ENCODE measurements around the gene PLSCR4. TPM values are rescaled to one million over a fixed set of nuclear protein-coding genes. Genes with fewer than 3 reads are reported as not detected.
"Not testable (repeated sequence)": the region's sequence is repeated elsewhere in the genome, so short reads cannot be mapped to it uniquely, and the experiment has no call there.

PLSCR4 gene
- total RNA-seq, result 56.9 and 61.9 TPM in 2 replicates

- DNase-seq (ENCODE audit: extremely low read depth, low read depth, low spot score), result no peak
Observed at GRCh38 chr3:146250449-146251382, at the start of gene PLSCR4. Gene PLSCR4, minus strand, starts transcription at chr3:146251105. Its CDS starts 29,034 bp downstream, at chr3:146222071.

DNA sequence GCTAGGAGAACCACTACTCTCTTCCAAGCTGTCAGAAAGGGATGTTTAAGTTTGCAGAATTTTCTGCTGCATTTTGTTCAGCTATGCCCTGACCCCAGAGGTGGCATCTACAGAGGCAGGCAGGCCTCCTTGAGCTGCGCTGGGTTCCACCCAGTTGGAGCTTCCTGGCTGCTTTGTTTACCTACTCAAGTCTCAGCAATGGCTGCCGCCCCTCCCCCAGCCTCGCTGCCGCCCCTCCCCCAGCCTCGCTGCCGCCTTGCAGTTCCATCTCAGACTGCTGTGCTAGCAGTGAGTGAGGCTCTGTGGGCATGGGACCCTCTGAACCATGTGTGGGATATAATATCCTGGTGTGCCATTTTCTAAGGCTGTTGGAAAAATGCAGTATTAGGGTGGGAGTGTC lies 42.5 kb upstream of the PLSCR4 start:
- not testable (repeated sequence) for DNase-seq (ENCODE audit: extremely low read depth, low read depth, low spot score)

- DNase-seq (ENCODE audit: extremely low read depth, low read depth, low spot score), result no peak
Observed at GRCh38 chr3:146283781-146284445, 33.0 kb upstream of the PLSCR4 start.

- no peak for DNase-seq (ENCODE audit: extremely low read depth, low read depth, low spot score)
Observed at GRCh38 chr3:146280864-146281263, 30.0 kb upstream of the PLSCR4 start.

GRCh38 chr3:146279951-146280350 lies 29.0 kb upstream of the PLSCR4 start:
- no peak for DNase-seq (ENCODE audit: extremely low read depth, low read depth, low spot score)

DNA sequence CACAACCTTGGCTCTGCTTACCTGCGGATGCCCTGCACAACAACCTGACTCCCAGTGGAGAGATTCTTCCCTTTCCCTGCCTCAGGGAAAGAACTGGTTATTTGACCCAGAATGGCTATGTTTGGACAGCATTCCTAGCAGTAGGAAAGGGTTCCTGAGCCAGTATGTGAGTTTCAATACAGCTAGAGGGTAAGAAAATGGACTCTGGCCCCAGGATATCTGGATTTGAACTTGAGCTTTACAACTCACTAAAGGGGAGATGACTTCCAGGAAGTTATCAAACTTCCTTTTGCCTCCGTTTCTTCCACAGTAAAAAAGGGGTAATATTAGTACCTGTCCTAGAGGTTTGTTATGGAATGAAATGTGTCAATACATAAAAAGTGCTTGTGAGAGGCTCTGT lies 28.1 kb upstream of the PLSCR4 start:
- no peak for DNase-seq (ENCODE audit: extremely low read depth, low read depth, low spot score)

DNA sequence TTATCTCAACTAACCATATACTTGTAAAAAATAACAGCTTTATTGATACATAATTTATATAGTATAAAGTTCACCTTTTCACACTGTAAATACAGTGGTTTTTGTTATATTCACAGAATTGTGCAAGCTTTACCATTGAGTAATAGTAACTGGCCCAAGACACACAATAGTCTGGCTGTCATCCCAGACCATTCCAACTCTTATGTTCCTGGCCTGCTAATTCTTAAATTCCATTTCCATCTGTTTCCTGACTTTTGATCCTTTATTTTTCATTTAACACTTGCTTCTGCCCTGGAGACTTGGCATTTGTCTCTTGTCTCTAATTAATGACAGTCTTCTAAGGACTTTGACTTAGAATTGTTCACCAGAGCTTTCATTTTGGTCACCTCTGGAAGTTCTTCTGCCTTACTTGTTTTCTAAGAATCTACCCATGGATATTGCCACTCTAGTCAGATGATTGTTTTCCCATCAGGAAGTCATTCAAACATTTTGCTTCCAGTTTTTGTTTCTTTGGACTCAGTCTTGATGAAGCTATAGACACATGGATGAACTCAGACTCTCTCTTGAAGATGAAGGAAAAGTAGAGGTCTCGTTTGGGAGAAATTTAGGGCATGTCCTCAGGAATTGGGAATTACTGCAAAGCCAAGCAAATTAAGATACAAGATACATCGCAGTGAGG lies 27.2 kb upstream of the PLSCR4 start:
- DNase-seq (ENCODE audit: extremely low read depth, low read depth, low spot score), result peak; percentile 98

DNA sequence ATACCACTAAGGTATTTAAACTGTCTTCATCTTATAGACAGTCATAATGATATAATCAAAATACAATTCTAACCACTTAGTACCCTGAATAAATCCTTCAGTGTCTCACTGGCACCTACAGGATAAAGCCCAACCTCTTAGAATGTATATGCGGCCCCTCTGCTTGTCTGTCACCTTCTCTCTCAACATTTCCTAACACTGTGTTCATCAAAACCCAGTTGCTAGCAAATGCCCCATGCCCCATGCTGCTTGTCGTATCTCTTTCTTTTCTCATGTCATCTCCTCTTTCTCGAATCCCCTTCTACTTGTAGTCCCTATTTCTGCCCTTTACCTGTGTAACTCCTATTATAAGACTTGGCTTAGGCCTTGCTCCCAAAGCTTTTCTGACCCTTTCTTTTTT lies 24.6 kb upstream of the PLSCR4 start:
- DNase-seq (ENCODE audit: extremely low read depth, low read depth, low spot score), result no peak

DNA sequence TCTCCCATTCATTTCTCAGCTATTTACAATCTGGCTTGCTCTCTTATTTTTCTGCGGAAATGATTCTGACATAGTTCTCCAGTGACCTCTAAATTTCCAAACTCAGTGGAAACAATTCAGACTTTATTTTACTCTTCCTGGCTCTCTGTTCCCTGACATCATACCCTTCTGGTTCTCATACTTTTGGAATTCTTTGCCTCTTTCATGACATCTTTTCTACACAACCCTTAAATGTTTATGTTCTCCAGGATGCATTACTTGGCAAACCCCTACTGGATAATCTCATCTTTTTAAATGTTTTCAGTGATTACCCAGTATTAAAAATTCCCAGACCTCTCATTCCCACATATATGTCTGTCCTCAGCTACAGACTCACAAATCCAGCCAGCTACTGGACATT lies 23.9 kb upstream of the PLSCR4 start:
- DNase-seq (ENCODE audit: extremely low read depth, low read depth, low spot score), result peak; percentile 94

- no peak for DNase-seq (ENCODE audit: extremely low read depth, low read depth, low spot score)
Observed at GRCh38 chr3:146273721-146274407, 23.0 kb upstream of the PLSCR4 start.

DNA sequence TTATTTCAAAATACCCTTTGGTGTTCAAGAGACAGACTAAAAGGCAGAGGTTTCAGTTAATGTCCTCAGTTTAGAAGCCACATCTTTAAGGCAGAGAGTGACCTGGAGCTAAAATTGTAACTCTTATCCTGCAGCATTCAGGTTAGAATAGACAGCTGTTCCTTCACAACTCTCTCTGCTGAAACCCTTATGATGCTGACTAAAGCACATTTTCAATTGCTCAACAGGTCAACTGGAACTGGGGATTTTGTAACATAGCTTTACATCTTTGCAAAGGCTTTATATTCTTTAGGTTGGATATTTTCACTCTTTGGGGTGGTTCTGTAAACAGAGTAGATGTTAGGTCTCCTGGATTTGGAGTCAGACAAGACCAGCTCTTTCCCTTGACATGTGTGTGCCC lies 20.3 kb upstream of the PLSCR4 start:
- DNase-seq (ENCODE audit: extremely low read depth, low read depth, low spot score), result no peak

GRCh38 chr3:146269271-146269670 lies 18.4 kb upstream of the PLSCR4 start:
- no peak for DNase-seq (ENCODE audit: extremely low read depth, low read depth, low spot score)

GRCh38 chr3:146268535-146269219 lies 17.8 kb upstream of the PLSCR4 start:
- no peak for DNase-seq (ENCODE audit: extremely low read depth, low read depth, low spot score)

- no peak for DNase-seq (ENCODE audit: extremely low read depth, low read depth, low spot score)
Observed at GRCh38 chr3:146265720-146266119, 14.8 kb upstream of the PLSCR4 start.

GRCh38 chr3:146262371-146263110 lies 11.6 kb upstream of the PLSCR4 start:
- DNase-seq (ENCODE audit: extremely low read depth, low read depth, low spot score), result no peak

DNA sequence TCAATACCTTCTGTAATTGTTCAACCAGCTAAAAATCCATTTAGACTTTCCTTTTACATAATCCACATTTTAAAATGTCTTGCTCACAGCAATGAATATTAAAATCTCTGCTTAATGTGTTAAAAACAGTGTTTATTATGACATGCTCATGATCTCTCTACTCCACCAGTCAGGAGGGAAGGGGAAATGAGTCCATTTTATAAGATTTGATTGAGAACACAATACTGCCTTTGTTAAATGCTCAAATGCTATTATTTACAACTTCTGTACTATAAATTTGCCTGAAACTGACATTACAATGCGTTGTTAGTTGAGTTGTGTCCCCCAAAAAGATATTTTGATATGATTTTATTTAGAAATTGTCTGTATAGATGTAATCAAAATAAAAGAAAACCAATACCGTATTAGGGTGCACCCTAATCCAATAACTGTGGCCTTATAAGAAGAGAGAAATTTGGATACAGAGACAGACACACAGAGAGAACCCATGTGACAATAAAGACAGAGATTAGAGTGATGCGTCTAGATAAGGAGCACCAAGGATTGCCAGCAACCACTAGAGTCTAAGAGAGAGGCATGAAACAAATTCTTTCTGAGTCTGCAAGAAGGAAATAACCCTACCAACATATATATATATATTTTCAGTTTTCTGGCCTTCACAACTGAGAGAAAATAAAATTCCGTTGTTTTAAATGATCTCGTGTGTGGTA lies 9.1 kb upstream of the PLSCR4 start:
- no peak for DNase-seq (ENCODE audit: extremely low read depth, low read depth, low spot score)

DNA sequence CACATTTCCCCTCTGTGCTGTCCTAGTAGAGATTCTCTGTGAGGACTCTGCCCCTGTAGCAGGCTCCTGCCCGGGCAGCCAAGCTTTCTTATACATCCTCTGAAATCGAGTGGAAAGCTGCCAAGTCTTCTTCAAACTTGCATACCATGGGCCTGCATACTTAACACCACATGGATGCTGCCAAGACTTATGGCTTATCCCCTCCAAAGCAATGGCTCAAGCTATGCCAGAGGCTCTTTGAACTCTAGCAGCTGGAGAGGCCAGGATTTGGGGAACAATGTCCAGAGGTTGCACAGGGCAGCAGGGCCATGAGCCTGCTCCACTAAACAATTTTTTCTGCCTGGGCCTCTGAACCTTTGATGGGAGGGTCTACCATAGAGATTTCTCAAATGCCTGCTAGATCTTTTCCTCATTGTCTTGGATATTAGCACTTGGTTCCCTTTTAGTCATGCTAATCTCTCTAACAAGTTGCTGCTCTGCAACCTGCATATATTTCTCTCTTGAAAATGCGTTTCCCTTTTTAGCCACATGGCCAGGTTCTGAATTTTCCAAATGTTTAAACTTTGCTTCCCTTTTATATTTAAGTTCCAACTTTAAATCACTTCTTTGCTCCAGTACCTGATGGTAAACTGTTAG lies 6.1 kb upstream of the PLSCR4 start:
- no peak for DNase-seq (ENCODE audit: extremely low read depth, low read depth, low spot score)

DNA sequence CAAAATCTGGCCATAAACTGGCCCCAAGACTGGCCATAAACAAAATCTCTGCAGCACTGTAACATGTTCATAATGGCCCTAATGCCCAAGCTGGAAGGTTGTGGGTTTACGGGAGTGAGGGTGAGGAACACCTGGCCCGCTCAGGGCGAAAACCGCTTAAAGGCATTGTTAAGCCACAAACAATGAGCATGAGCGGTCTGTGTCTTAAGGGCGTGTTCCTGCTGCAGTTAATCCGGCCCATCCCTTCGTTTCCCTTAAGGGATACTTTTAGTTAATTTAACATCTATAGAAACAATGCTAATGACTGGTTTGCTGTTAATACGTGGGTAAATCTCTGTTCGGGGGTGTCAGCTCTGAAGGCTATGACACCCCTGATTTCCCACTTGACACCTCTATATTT lies 1.5 kb upstream of the PLSCR4 start:
- DNase-seq (ENCODE audit: extremely low read depth, low read depth, low spot score), result not testable (repeated sequence)

Data from glomerular endothelial cell (primary cell).